Omental fat pad (tissue), 4 donors: ENCODE results near the gene NKX6-2. TPM values are rescaled to one million over a fixed set of nuclear protein-coding genes. Genes with fewer than 3 reads are reported as not detected.
"Not testable (repeated sequence)": the region's sequence is repeated elsewhere in the genome, so short reads cannot be mapped to it uniquely, and the experiment has no call there.

Experiments
- ATAC-seq: fragments of 150-250 bp; one replicate; pipeline ENCODE4 v1.9.1; 2016; ENCODE audit warnings: mild to moderate bottlenecking, moderate library complexity; ENCODE audit not compliant: low FRiP score
- DNase-seq: peaks from one replicate; pipeline ENCODE4 v3.0.0-alpha.2; 2019; ENCODE audit warnings: low spot score
- CTCF ChIP-seq, 3 donors: fragments of 450-650 bp; IDR thresholded peaks; one replicate each; pipeline ENCODE4 v1.5.1; 2016 to 2017; ENCODE audit warnings: antibody characterized with exemption in 3 of 3, mild to moderate bottlenecking in 3 of 3, moderate library complexity in 2 of 3
- total RNA-seq, 4 donors: library from RNA; depleted of rRNA; stranded (reverse); fragments of >200 nt; gene quantifications; one replicate each; pipeline ENCODE4 v1.1.0, GENCODE V29; 2016

NKX6-2 gene
- total RNA-seq, 4 donors from 2014 or later: not detected

DNA sequence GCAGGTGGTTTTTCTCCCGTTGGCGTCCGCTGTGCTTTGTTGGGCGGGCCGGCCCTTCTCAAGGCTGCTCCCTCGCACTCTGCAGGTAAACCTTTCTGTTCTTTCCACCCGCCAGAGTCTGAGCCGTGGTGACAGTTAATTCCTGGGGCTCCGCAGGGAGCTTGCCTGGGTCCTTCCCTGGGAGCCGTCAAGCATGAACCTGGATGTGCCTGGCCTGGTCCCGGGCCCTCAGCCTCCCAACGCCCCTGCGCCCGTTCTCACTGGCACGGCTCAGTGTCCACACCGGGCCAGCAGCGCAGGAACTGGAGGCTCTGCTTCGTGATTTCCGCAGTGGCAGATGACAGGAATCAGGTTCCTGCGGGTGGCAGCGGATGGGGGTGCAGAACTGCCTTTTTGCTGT lies 10.9 kb upstream of the NKX6-2 start:
- TF ChIP-seq CTCF (IDR thresholded peaks at IDR 0.05): no peak

GRCh38 chr10:132793871-132794849 lies 8.2 kb upstream of the NKX6-2 start:
- no peak for TF ChIP-seq CTCF (IDR thresholded peaks at IDR 0.05)
- ATAC-seq (no peak), DNase-seq (no peak)

More for the DNA sequence above, 10.9 kb upstream of the NKX6-2 start:
- DNase-seq (no peak), ATAC-seq (no peak)

- DNase-seq (no peak), ATAC-seq (no peak)
- no peak for TF ChIP-seq CTCF (IDR thresholded peaks at IDR 0.05)
Observed at GRCh38 chr10:132793213-132793612, 7.3 kb upstream of the NKX6-2 start.

DNA sequence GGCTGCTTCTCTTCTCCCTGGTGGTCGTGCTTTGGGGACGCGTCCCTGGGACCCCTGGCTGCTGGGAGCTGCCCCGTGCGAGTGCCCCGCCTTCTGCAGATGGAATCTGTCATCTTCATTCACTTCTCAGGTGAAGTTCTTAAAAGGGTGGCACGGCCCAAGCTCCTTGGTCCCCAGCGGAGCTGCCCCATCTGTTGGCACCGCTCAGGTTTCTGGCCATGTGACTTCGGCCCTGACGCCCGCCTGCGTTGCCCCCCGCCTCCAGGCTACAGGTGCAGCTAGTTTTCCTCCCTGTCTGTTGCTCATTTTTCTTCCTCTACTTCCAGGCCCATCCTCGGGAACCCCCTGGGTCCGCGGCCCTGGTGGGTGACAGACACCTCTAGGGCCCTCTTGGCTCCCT lies 6.8 kb upstream of the NKX6-2 start:
- no peak for TF ChIP-seq CTCF (IDR thresholded peaks at IDR 0.05)
- no peak for ATAC-seq
- no peak for DNase-seq

DNA sequence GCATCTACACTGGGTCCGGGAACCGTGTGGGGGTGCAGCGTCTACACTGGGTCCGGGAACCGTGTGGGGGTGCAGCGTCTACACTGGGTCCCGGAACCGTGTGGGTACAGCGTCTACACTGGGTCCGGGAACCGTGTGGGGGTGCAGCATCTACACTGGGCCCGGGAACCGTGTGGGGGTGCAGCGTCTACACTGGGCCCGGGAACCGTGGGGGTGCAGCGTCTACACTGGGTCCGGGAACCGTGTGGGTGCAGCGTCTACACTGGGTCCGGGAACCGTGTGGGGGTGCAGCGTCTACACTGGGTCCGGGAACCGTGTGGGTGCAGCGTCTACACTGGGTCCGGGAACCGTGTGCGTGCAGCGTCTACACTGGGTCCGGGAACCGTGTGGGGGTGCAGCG lies 6.2 kb upstream of the NKX6-2 start:
- not testable (repeated sequence) for ATAC-seq, DNase-seq

GRCh38 chr10:132790934-132791829 lies 5.2 kb upstream of the NKX6-2 start:
- no peak for ATAC-seq
- DNase-seq: no peak
- TF ChIP-seq CTCF (IDR thresholded peaks at IDR 0.05): no peak

DNA sequence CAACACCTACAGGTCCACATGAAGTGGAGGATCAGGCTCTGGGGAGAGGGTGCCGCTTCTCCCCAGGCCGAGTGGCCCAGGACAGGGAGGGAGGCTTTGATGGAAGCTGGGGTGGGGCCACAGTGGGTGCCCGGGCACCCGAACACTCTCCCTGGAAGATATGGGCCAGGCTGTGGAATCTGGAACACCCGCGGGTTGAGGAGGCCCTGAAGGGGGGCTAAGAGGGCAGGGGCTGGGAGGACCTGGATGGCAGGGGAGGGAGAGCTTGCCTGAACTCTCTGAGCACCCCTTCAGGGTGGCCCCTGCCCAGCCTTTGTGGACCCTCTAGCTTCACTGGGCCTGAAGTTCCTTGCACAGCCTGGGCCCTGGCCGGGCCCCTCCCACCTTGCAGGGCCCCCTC lies 4.5 kb upstream of the NKX6-2 start:
- ATAC-seq: no peak
- no peak for DNase-seq
- no peak for TF ChIP-seq CTCF (IDR thresholded peaks at IDR 0.05)
